HG03565 (cell line): ENCODE results near the gene CDK6.

Experiments
- ATAC-seq: cut with Tn5 transposase; IDR thresholded peaks from one replicate; pipeline ENCODE4 v1.9.1; 2021; ENCODE audit warnings: mild to moderate bottlenecking, moderate library complexity; ENCODE audit not compliant: unreplicated experiment

Gene CDK6

DNA sequence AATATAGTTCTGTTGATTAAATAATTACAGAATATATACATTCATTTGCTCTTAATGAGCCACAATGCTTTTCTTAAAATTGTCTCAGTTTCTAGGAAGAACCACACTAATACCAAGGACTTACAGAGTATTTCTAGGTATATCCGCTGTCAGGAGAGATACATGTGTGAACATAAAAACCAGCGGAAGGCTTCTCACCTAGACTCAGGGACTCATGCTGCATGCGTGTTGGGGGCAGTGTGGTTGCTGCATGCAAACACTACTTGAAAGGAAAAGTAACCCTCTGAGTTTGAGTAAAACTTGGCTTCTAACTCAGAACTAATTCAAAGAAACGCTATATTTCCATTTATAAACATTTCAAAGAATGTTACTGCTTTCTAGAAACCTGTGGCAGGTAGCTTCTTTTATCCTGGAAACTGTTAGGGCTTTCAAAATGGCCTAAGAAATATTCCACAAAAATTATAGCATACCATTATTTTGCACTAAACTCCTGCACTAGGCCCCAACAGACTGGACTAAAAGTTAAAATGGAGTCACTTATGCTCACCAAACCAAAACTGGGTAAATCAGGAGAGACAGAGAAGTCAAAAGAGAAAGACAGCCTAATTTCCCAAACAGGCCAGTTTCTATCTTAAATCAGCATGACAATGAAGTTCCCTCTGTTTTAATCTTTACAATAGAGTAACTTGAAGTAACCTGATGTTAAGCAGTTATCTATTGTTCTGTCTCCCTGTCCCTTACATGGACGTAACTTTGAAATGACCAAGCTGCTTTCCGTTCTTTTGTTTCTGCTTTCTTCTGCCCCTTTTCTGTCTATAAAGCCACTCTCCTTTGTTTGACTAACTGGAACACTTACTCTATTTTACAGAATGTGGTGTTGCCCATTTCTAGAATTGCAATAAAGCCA, 151.0 kb downstream of the CDK6 start:
- no peak for ATAC-seq

GRCh38 chr7:92684274-92684673, 152.1 kb downstream of the CDK6 start:
- ATAC-seq, result no peak

- ATAC-seq, result no peak
These were observed 153.4 kb downstream of the CDK6 start for GRCh38 chr7:92682903-92683539.

- ATAC-seq, result no peak
These were observed 154.0 kb downstream of the CDK6 start for GRCh38 chr7:92682330-92682729.

DNA sequence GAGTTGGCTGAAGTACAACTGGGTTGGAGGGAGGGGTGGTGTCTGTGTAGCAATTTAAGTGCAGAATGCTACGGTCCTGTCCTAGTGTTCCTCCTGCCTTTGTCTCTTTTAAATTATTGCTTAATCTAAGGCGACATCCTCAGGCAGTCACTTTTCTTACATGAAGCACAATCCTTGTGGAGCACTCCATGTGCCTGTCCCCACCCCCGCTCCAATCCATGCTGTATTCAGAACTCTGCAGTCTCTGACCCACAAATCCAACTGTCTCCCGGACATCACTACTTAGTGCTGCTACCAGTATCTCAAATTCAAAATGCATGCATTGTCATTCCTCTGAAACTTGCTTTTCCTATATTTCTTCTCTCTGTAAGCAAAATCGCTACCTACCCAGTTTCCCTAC, 154.7 kb downstream of the CDK6 start:
- ATAC-seq, result no peak

- no peak for ATAC-seq
These were observed 155.9 kb downstream of the CDK6 start for GRCh38 chr7:92680442-92680841.

DNA sequence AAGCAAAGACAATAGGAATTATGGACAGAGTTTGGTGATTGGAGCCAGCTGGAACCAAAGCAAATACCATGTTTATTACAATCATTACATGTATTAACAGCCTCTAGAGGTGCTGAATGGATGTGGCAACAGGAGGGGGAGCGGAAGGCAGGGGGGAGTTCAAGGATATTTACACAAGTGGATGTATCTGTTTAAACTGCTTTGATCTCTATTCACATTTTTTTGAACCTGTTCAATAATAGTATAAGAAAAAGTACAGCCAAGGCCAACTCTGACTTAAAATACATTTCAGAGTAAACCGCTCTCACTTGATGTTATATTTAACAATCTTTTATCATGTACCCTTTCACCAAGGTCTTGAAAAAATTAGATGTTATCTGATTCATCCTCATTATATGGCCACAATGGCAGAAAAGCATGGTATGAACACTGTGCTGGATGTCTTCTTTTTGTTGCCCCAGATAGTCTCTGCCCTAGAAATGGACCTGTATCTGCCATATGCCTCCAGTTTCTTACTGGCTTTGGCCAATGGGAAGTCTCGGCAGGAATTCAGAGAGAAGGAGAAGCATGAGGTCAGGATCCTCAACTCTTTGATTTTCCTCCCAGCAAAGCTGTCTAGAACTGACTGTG, 158.0 kb downstream of the CDK6 start:
- no peak for ATAC-seq

DNA sequence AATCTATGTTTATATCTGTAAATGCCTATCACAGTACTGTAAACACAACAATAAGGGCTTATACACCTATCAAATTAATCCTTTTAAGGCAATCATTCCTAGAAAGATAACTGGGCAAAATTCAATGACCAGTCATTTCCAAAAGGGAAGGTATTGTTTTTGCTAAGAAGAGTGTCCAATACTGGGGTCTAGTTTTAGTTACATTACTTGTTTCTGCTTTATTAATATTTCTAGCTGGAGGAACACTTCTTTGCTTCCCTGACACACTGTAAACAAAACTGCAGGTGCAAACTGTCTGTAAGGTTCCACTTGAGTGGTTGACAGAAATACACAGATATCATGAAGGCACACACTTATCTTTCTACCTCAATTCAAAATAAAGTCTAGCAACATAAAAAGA, 162.0 kb downstream of the CDK6 start:
- ATAC-seq, result peak; percentile 60

DNA sequence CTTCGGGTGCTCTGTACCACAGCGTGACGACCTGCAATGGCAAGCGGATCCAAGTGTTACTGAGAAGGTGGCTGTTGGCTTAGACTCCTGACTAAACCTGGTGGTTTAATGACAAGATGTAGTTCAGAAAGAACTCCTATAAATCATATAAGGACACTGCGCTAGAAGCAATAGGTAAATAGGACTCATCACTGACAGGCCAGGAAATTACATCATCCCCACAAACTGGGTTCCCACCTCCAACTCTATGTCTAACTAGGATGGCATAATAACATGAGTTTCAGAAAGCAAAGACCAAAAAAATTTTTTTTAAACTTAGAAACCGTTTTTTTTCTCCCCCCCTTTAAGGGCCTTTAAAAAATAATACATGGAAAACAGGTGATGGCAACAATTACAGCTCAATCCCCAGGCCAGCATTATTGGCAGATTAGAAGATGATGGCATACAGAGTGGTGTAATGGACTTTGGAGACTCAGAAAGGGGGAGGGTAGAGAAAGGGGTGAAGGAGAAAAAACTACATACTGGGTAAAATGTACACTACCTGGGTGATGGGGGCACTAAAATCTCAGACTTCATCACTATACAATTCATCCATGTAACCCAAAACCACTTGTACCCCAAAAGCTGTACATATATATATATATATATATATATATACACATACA, 164.7 kb downstream of the CDK6 start:
- ATAC-seq, result no peak

GRCh38 chr7:92670204-92670851, 166.0 kb downstream of the CDK6 start:
- ATAC-seq, result no peak

DNA sequence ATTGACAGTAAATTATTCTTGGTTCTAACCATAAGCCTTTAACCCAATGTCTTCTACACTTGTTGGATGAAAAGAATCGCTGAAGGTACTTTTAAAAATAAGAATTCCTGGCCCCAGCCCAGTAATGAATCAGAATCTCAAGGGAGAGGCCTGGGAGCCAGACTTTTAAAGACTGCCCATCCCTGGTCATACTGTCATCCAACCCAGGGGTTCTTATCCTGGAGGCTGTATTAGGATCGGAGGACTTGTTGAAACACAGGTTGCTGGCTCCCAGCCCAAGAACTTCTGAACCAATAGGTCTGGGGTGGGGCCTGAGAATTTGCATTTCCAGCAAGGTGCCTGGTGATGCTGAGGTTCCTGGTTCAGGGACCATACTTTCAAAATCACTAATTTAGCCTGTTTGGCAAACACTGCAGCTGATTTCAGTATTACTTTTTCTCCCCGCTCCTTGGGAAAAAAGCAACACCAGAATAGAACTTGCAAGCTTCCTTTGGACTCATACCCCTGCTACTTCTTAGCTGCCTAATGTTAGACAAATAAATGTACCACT, 166.7 kb downstream of the CDK6 start:
- no peak for ATAC-seq

GRCh38 chr7:92668564-92668963, 167.8 kb downstream of the CDK6 start:
- ATAC-seq, result no peak

- ATAC-seq, result no peak
These were observed 168.4 kb downstream of the CDK6 start for GRCh38 chr7:92667816-92668535.

DNA sequence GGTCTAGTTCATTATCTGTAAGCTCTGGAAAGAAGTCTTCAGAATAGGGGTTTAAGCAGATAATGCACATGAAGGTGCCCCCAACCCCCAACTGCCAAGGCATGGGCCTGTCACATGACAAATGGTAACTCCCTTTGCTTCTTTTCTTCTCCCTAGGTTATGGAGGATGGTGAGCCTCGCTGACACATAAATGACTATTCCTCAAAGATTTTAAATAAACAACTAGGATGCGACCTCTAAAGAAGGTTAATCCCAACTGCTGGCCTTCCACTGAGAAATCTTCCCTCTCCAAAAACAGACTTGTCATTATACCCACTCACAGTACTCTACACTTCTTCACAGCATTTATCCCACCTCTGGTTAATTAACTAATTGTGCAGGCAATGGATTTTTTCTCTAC, 170.4 kb downstream of the CDK6 start:
- ATAC-seq, result no peak

GRCh38 chr7:92661651-92662050, 174.7 kb downstream of the CDK6 start:
- ATAC-seq, result no peak

GRCh38 chr7:92658671-92659070, 177.7 kb downstream of the CDK6 start:
- ATAC-seq, result no peak

DNA sequence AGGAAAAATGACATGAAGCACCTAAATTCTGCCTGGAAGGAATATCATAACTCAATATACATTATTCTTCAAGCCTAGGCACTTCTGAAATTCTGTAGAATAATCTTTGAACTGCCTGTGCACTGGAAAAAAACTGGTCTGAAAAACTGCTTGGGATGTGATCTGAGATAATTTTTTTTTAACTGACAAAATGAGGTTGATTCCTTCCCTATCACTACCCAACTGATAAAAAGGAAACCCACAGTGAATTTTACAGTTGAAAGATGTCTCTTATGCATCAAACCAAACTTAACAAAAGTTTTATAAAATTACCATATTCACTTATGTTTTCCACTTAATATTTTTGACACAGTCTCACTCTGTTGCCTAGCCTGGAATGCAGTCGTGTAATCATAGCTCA, 179.0 kb downstream of the CDK6 start:
- ATAC-seq, result no peak

DNA sequence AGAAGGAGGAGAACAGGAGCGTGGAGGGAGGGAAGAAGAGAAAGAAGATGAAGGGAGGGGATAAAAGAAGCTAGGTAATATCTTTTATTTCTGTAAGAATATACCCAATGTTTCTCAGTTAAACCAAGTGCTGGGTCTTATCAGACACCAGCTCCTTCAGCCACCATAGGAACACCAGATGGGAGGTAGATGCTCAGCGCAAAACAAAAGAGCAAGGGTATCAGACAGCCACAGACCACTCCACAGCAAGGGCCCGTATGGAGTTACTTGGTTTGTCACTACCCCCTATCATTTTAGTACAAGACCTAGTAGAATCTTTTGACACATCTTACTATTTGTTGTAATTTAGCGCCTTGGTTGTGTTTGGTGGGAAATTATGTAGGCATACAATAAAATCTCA, 180.3 kb downstream of the CDK6 start:
- ATAC-seq, result no peak

- no peak for ATAC-seq
These were observed 181.0 kb downstream of the CDK6 start for GRCh38 chr7:92655346-92655884.

DNA sequence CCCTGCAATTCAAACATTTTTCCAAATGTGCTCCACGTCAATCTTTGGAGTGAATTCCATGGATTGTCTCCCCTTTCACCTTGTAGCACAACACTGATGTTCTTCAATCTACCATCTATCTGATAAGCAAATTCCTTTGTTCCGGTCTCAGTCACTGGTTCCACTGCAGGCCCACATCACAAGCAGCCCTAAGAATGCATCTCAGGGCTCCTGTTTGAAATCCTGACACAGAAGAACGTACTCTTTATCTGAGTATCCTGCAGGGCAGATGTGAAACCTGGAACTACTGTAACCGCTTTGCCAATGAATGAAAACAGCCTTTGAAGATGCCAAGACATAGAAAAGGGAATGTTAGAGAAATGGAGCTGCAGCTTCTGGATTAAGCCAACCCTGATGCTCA, 183.2 kb downstream of the CDK6 start:
- no peak for ATAC-seq
